Spinal cord (tissue), 10 donors: ENCODE results near the gene CSTF3. TPM values are rescaled to one million over a fixed set of nuclear protein-coding genes. Genes with fewer than 3 reads are reported as not detected.
A peak's percentile ranks its signal among the peaks of the same experiment; 100 is the strongest.
"Not testable (repeated sequence)": the region's sequence is repeated elsewhere in the genome, so short reads cannot be mapped to it uniquely, and the experiment has no call there.

Experiments used
- DNase-seq, 6 donors: peaks; one replicate each; pipeline versions ENCODE4 v3.0.0 to v3.0.0-alpha.2; 2013 to 2015; ENCODE audit warnings: low spot score in 6 of 6, low read depth in 4 of 6
- H3K27ac ChIP-seq: one replicate; pipeline ENCODE4 v1.5.1; 2013; ENCODE audit warnings: low read depth, low read length, control low read depth
- H3K27me3 ChIP-seq: one replicate; pipeline ENCODE4 v1.6.1; 2013; ENCODE audit warnings: low read length; ENCODE audit not compliant: control insufficient read depth, insufficient read depth
- H3K36me3 ChIP-seq: one replicate; pipeline ENCODE4 v1.6.1; 2013; ENCODE audit warnings: low read length; ENCODE audit not compliant: control insufficient read depth, insufficient read depth
- H3K4me1 ChIP-seq: one replicate; pipeline ENCODE4 v1.6.1; 2013; ENCODE audit warnings: low read length; ENCODE audit not compliant: control insufficient read depth, insufficient read depth
- H3K4me3 ChIP-seq: one replicate; pipeline ENCODE4 v1.5.1; 2013; ENCODE audit warnings: low read depth, low read length, control low read depth
- H3K9me3 ChIP-seq: one replicate; pipeline ENCODE4 v1.6.1; 2013; ENCODE audit warnings: low read length; ENCODE audit not compliant: control insufficient read depth, insufficient read depth
- WGBS: methylation state at CpG from one replicate; pipeline ENCODE4 v1.1.5; 2013; ENCODE audit warnings: missing lambda C conversion rate; ENCODE audit not compliant: insufficient coverage; 5-methylcytosine and 5-hydroxymethylcytosine counted together
- polyA plus RNA-seq, 2 donors: library from polyadenylated mRNA; unstranded; fragments of 120-200 nt; gene quantifications; one replicate each; pipeline ENCODE4 v1.2.1, GENCODE V29; 2013; ENCODE audit not compliant: insufficient read length in 2 of 2
- total RNA-seq, 2 donors: library from RNA; depleted of rRNA in 1 of 2; stranded (reverse); fragments of 120-200 nt in 1 of 2; fragments of >200 nt in 1 of 2; gene quantifications; one replicate each; pipeline versions ENCODE4 v1.2.3 to v1.2.4, GENCODE V29; 2013 to 2014
- donor health status: healthy.

CSTF3 gene
- total and polyA plus RNA-seq, 4 donors, result 24.3 to 75.3 (median 55.2) TPM

GRCh38 chr11:33052231-33052630 lies 109.0 kb downstream of the CSTF3 start:
- Histone ChIP-seq H3K4me3 (no peak overlapping the region), H3K4me1 (no peaks in the 10 kb centered on the region), H3K27ac (no peak overlapping the region), H3K36me3 (peaks cover 5% of the 10 kb centered on the region), H3K27me3 (no peaks in the 10 kb centered on the region), H3K9me3 (no peaks in the 10 kb centered on the region)
- DNase-seq, result no peak
- WGBS, result no CpG with 5 or more reads among the region's 2 CpGs

- not testable (repeated sequence) for H3K4me3 ChIP-seq, H3K27ac ChIP-seq, H3K27me3 ChIP-seq, H3K9me3 ChIP-seq, H3K4me1 ChIP-seq, DNase-seq
- 40% methylated on average over 1 of the region's 3 CpGs for WGBS
- peaks cover 14% of the 10 kb centered on the region for H3K36me3 ChIP-seq
Observed at GRCh38 chr11:33049565-33050408, 111.5 kb downstream of the CSTF3 start.

DNA sequence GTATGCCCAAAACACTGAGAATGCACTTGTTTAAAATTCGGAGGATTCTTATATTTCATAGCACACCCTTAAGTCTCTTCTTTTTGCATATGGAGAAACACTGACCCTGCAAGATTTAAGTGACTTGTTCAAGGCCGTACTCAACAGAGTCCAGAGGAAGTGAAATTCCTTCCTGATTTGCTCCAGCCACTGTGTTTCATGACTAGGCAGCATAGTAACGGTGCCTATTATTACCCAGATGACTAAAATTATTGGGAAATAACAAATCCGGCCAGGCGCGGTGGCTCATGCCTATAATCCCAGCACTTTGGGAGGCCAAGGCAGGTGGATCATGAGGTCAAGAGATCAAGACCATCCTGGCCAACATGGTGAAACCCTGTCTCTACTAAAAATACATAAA lies 112.6 kb downstream of the CSTF3 start:
- WGBS, result 70% methylated on average over 3 of the region's 6 CpGs
- not testable (repeated sequence) for DNase-seq, H3K27me3 ChIP-seq, H3K4me3 ChIP-seq, H3K4me1 ChIP-seq, H3K9me3 ChIP-seq, H3K27ac ChIP-seq
- H3K36me3 ChIP-seq, result peaks cover 16% of the 10 kb centered on the region

GRCh38 chr11:33045551-33046255 lies 115.6 kb downstream of the CSTF3 start:
- Histone ChIP-seq H3K4me3 (no peak overlapping the region), H3K36me3 (peaks cover 14% of the 10 kb centered on the region), H3K27me3 (no peaks in the 10 kb centered on the region), H3K27ac (no peak overlapping the region), H3K9me3 (no peaks in the 10 kb centered on the region), H3K4me1 (no peaks in the 10 kb centered on the region)
- WGBS, result 96% methylated on average over 8 of the region's 8 CpGs
- no peak for DNase-seq

DNA sequence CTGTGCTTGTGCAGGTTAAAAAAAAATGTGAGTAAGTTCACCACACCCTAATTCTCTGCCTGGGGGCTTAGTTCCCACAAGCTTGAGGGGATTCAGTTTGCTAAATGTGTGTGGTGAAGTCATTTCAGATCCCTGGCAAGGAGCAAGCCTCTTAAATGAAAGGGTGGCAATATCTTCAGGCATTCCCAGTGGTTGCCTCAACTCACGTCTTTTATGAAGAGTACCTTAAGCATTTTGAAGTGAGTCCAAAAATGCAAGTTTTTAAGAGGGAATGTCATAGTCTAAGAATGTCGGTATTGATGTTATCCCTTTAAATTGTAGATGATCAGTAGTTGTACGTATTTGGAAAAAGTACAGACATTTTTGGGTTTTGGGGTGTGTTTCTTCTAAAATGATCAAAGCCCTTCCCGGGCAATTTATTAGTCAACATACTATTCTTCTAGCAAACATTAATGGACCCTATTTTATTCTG lies 117.0 kb downstream of the CSTF3 start:
- Histone ChIP-seq H3K4me3 (no peak overlapping the region), H3K4me1 (no peaks in the 10 kb centered on the region), H3K36me3 (peaks cover 14% of the 10 kb centered on the region), H3K9me3 (no peaks in the 10 kb centered on the region), H3K27me3 (no peaks in the 10 kb centered on the region), H3K27ac (no peak overlapping the region)
- WGBS, result 100% methylated on average over 1 of the region's 4 CpGs
- no peak for DNase-seq

GRCh38 chr11:33043221-33043830 lies 118.0 kb downstream of the CSTF3 start:
- H3K9me3 ChIP-seq, result no peaks in the 10 kb centered on the region
- whole genome bisulfite sequencing, result no CpG with 5 or more reads among the region's 2 CpGs
- DNase-seq, result no peak
- no peak overlapping the region for H3K4me3 ChIP-seq
- peaks cover 14% of the 10 kb centered on the region for H3K36me3 ChIP-seq
- H3K27ac ChIP-seq, result no peak overlapping the region
- peaks cover 3% of the 10 kb centered on the region for H3K4me1 ChIP-seq
- H3K27me3 ChIP-seq, result no peaks in the 10 kb centered on the region

GRCh38 chr11:33040862-33041453 lies 120.3 kb downstream of the CSTF3 start:
- peak in 1 of 6 donors; percentile 39 for DNase-seq
- 39% methylated on average over 3 of the region's 5 CpGs for whole genome bisulfite sequencing
- peaks cover 3% of the 10 kb centered on the region for H3K4me1 ChIP-seq
- H3K4me3 ChIP-seq, result peak overlapping the region; percentile 26
- H3K36me3 ChIP-seq, result peaks cover 12% of the 10 kb centered on the region
- H3K27me3 ChIP-seq, result no peaks in the 10 kb centered on the region
- no peaks in the 10 kb centered on the region for H3K9me3 ChIP-seq
- no peak overlapping the region for H3K27ac ChIP-seq

- Histone ChIP-seq H3K4me1 (peaks cover 3% of the 10 kb centered on the region), H3K9me3 (no peaks in the 10 kb centered on the region), H3K4me3 (peak overlapping the region; percentile 92), H3K36me3 (peaks cover 7% of the 10 kb centered on the region), H3K27ac (peak overlapping the region; percentile 99), H3K27me3 (no peaks in the 10 kb centered on the region)
- 3% methylated on average over 20 of the region's 30 CpGs for WGBS
- DNase-seq, result peak in 5 of 6 donors; percentile 15 to 85 (median 41)
Observed at GRCh38 chr11:33040033-33040861, 121.0 kb downstream of the CSTF3 start.
